G401.6 (cell line): ENCODE measurements around the gene DENND6B.

Source experiments
- FAIRE-seq: peaks from 2 replicates; lab custom pipeline; 2012; peaks lifted over from hg19 to GRCh38; lab: Jason Lieb, UNC

The DENND6B gene

GRCh38 chr22:50303848-50304527, 22.8 kb downstream of the DENND6B start:
- FAIRE-seq: no peak

- FAIRE-seq: no peak
These were observed 23.3 kb downstream of the DENND6B start for GRCh38 chr22:50303515-50303847.

DNA sequence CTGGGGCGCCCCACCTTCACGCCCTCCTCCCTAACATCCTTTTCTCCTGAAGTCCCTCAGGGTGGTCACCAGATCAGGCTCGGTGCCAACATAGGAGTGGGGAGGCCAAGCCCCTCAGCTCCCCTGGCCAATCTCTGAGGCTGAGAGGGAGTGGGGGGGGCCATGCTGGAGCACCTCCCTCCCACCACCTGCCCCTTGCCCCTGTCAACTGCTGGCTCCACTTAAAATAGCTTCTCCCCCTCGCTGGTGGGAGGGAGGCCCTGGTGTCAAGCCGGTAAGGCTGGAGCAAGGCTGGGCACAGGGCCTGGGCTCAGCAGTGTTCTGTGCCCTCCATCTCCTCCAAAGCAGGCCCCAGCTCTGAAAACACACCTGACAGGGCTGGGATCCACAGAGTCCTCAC, 24.2 kb downstream of the DENND6B start:
- FAIRE-seq: no peak

DNA sequence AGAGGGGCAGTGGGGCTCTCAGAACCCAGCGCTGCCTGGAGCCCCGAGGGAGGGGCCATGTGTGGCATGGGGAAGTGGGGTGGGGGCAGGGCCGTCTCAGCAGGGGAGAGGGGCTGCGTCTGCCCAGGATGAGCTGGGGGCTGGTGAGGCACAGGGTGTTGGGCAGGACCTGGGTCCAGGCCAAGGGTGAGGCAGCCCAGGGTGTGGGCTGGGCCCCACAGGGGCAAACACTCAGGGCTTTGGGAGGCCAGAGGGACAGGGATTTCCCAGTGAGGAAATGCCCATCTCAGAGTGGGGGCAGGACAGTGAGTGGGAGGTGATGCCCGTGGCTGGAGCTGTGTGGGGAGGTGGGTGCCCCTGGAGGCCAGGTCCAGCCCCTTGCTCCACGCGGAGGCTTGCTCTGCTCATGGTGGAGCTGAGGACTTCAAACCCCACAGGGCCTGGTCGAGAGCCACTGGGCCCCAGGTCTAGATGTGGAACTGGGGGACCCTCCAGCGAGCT, 24.7 kb downstream of the DENND6B start:
- FAIRE-seq: no peak

DNA sequence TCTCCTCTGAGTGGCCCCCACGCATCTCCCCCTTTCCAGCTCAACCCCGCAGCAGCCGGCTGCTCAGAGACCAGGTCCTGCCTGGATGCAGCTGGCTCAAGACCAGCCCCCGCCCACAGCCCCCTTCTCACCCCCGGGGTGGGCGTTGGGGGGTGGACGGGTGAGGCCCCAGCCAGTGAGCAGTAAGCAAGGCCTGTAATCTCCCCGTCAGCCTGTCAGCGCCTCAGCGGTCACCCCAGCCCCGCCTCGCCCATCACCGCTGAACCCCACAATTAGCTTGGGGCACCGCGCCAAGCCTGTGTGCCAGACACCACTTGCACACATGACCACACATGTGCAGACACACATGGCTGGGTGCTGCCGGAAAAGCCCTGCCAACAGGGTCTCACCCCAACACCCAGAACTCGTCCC, 25.2 kb downstream of the DENND6B start:
- no peak for FAIRE-seq

DNA sequence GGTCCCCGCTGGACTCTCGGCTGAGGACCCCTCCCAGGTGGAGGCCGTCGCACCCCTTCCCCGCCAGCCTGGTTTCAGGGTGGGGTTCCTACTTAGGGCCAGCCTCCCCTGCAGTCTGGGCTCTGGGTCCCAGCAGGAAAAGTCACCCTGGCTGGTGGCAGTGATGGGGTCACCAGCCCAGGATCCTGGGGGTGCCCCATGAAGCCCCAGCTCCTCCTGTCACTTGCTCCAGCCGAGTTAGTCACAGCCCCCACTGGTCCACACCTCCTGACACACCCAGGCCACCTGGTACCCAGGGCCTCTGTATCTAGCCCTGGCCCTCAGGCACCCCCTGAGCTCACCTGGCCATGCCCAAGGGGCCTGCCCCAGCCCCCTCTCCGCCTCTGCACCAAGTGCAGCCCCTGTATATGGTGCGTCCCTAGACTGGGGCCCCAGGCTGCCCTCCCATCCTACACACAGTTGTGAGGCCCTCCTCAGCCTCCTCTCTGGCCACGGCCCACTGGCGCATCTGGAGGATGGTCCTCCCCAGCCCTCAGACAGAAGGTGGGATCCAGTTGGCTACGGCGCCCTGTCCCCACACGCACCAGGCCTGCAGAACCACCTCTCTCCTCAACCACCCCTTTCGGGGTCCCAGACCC, 26.1 kb downstream of the DENND6B start:
- no peak for FAIRE-seq

DNA sequence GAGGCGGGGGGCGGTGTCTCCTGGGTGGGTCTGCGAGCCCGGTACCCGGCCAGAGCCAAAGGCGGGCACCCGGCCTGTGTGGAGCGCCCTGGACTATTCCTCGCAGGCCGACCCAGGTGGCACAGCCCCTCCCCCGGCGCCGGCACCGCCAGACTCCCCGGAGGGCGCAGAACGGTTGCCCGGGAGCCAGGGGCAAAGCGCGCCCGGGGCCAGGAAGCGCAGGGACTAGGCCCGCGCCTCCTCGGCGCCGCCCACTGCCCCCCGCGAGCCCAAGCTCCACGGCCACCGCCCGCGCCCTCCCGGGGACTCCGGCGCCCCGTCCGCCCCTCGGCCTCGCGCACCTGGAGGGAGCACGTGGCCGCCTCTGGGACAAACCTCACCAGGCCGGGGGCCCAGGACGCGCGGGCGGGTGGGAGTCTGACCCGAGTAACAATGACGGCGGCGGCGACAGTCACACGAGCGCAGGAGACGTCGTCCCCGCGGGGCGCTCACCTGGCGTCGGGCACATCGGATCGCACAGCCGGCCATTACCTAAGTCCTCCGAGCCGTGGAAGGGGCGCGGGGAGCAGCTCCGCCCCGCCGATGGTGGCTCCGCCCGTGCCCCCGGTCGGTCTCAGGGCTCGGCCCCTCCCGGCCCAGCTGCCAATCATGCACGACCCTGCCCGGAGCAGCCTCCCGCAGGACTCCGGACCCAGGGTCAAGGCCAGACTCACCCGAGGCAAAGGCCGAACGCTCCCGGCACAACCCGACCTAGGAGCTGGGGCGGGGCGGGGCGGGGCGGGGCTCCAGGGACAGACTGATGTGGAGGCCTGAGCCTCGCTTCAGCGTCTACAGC, 26.8 kb downstream of the DENND6B start:
- FAIRE-seq: no peak

DNA sequence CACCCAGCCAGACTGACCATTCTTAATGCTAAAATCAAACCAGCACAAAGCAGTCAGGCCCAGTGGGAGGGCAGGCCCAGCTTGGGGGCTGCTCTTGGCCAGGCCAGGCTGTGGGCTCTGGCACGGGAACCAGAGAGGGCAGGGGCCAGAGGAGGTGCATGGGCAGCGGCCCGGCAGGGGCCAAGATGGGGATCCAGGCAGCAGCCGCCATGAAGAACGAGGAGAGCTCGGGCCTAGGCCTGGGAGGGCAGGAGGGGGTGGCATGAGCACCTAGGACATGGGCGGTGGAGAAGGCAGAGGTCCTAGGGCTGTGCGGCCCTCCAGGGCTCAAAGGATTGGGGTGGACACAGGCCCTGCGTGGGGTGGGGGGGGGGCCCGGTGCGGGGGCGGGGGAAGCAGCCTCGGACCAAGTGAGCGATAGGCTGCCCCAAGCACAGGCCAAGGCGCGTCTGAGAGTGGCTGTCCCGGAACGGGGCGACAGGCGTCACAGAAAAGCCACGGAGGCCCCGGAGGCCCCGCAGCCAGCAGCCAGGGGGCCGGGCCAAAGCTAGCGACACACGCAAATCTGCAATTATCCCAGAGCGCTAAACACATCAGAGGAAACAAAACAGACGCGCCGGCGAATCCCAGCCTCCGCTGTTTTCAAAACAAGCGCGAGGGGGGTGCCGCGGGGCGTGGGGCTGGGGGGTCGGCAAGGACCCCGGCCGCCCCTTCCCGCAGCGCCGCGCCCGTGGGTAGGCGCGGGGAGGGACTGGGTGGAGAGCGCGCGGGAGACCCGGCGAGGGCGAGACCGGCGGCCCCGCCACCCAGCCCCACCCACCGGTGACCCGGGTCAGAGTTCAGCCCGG, 27.7 kb downstream of the DENND6B start:
- FAIRE-seq: no peak

DNA sequence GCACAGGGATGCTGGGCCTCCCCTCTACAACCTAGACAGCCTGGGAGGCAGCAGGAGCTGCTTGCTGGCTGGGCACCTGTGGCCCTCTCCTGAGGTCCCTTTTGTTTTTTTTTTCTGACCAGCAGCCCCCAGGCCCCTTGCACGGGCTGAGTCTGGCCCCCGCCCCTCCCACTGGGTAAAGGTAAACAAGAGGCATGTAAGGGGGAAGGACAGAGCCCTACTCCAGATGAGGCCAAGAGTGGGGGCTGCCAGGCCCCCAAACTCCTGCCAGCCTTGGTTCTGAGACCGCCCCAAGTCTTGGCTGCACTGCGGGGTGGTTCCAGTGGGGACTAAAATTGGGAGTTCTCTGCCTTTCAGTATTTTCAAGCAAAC, 28.6 kb downstream of the DENND6B start:
- no peak for FAIRE-seq

- FAIRE-seq: no peak
These were observed 29.1 kb downstream of the DENND6B start for GRCh38 chr22:50297510-50298265.

DNA sequence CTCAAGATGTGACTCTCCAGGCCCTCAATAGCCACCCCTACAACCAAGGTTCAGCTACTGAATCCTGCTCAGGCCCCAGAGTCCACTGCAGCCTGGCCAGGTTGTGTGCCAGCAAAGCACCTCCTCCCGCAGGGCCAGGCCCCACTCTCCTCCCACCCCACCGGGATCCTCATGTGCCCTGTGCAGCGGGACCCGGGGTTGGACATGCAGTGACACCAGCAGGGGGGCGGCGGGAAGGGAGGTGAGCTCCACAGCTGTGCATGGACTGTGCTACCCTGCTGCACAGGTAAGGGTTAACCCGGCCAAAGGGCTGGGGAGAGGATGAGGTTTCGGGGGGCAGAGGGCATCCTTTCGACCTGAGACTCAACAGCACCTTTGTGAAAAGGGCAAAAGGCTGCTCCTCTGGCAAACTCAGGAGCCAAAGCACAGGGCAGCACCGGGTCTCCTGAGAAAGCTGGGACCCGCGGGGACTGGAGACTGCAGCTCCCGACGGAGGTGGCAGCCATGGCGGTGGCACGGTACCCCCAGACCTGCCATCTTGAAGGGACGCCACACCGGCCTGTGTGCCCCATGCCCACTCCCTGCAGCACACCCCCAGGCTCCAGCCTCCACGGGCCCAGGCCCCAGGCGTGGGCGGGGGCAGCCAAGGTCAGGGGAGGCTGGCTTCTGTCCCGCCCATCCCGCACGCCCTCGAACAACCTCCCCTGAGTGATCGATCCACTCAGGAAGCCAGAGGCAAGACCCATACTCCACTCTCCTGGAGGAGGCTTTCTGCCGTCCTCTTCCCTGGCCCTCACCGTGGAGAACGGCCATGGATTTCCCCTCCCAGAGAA, 29.9 kb downstream of the DENND6B start:
- no peak for FAIRE-seq

DNA sequence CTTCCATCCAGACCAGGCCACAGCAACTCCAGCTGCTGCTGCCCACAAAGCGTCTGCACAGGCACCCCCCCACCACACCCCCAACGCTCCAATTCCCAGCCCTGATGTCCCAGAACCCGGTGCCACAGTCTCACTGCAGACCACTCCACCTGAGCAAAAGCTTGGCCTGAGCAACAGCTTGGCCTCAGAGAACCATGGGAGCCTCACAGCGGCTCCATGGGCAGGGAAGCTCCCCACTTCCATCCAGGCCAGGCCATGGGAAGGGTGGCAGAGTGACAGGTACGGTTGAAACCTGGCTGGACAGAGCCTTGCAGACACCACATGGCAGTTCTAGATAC, 32.5 kb downstream of the DENND6B start:
- no peak for FAIRE-seq

DNA sequence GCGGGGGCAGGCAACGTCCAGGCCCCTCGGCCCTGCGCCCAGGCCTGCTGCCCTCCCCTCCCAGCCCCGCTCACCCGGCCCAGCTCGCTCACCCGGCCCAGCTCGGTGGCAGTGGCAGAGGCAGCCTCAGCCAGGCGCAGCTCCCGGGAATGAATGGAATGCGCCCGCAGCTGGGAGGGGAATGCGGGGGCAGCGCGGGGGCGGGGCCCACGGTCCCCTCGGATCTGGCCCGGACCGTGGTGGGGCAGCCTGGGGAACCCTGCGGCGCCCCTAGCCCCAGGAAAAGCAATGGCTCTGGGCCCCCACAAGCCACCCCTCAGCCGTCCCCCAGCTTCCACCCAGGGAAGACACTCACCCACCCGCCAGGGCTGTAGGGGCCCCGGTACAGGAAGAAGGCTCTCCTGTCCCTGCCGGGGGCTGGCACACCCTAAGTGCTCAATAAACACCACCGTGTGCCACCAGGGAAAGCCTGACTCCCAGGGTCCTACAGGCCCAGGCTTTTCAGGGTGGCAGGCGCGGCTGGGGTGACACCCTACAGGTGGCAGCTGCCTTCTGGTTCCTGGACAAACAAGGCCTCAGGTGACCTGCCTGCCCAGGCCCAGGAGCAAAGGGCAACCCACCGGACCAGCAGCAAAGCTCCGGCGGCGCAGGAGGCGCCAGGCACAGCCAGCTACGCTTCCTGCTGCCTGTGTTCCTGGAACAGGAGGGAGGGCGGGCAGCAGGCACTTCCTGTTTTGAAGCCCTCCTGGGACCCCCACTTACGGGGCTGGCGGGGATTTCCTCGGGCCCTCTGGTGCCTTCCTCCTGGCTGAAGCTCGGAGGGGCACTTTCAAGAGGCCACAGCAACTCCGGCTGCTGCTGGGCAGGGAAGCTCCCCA, 33.1 kb downstream of the DENND6B start:
- no peak for FAIRE-seq

- FAIRE-seq: no peak
These were observed 34.0 kb downstream of the DENND6B start for GRCh38 chr22:50292643-50293440.

- no peak for FAIRE-seq
These were observed 36.7 kb downstream of the DENND6B start for GRCh38 chr22:50289942-50290630.

- FAIRE-seq: no peak
These were observed 37.5 kb downstream of the DENND6B start for GRCh38 chr22:50289151-50289941.

GRCh38 chr22:50287731-50288130, 39.1 kb downstream of the DENND6B start:
- FAIRE-seq: no peak
